ENCODE measurements around the gene ENTHD1. TPM values are rescaled to one million over a fixed set of nuclear protein-coding genes. Genes with fewer than 3 reads are reported as not detected.

ENTHD1 gene
- total RNA-seq (2022) (not detected in 2 replicates), Bru-seq, nascent RNA (not detected), BruChase-seq, experiment 1, labeled RNA remaining after a 6-hour chase (not detected), BruChase-seq, experiment 2, labeled RNA remaining after a 2-hour chase (not detected)
- long read RNA-seq, result 0 reads

- CTCF ChIA-PET, result no interaction called here
- Mint-ChIP-seq H3K9me3 (ENCODE audit: low read depth, unreplicated experiment) (no peaks in the 10 kb centered on the region), H3K27me3 (ENCODE audit: unreplicated experiment) (peaks cover 32% of the 10 kb centered on the region), H3K36me3 (ENCODE audit: insufficient read depth, unreplicated experiment) (no peaks in the 10 kb centered on the region), H3K27ac (ENCODE audit: unreplicated experiment) (no peak within 1 kb of the TSS), H3K4me1 (ENCODE audit: low read depth, unreplicated experiment) (no peaks in the 10 kb centered on the region), H3K4me3 (ENCODE audit: low read depth, unreplicated experiment) (no peak within 1 kb of the TSS)
- intact Hi-C loops (cut with micrococcal nuclease; ENCODE audit: unreplicated experiment), result no loop called here
- DNase-seq, result no peak
- no TSS peak for BruUV-seq (replicated peaks)
- no peak for TF ChIP-seq CTCF (IDR thresholded peaks at IDR 0.05; ENCODE audit: unreplicated experiment)
Measured at GRCh38 chr22:39893526-39893925, at the start of gene ENTHD1. Gene ENTHD1, minus strand, starts transcription at chr22:39893760. Its CDS starts 6,012 bp downstream, at chr22:39887748.

- H3K4me3 Mint-ChIP-seq (ENCODE audit: low read depth, unreplicated experiment), result no peak overlapping the region
- CTCF ChIA-PET, result no interaction called here
- intact Hi-C loops (cut with micrococcal nuclease; ENCODE audit: unreplicated experiment), result no loop called here
- no peaks in the 10 kb centered on the region for H3K9me3 Mint-ChIP-seq (ENCODE audit: low read depth, unreplicated experiment)
- no peak for TF ChIP-seq CTCF (IDR thresholded peaks at IDR 0.05; ENCODE audit: unreplicated experiment)
- no peak overlapping the region for H3K27ac Mint-ChIP-seq (ENCODE audit: unreplicated experiment)
- peaks cover 23% of the 10 kb centered on the region for H3K27me3 Mint-ChIP-seq (ENCODE audit: unreplicated experiment)
- H3K36me3 Mint-ChIP-seq (ENCODE audit: insufficient read depth, unreplicated experiment), result no peaks in the 10 kb centered on the region
- H3K4me1 Mint-ChIP-seq (ENCODE audit: low read depth, unreplicated experiment), result peaks cover 14% of the 10 kb centered on the region
- DNase-seq, result no peak
- no TSS peak for BruUV-seq (replicated peaks)
Measured at GRCh38 chr22:39943337-39943736, 49.8 kb upstream of the ENTHD1 start.

- H3K27ac Mint-ChIP-seq (ENCODE audit: unreplicated experiment), result no peak overlapping the region
- TF ChIP-seq CTCF (IDR thresholded peaks at IDR 0.05; ENCODE audit: unreplicated experiment), result no peak
- no peaks in the 10 kb centered on the region for H3K9me3 Mint-ChIP-seq (ENCODE audit: low read depth, unreplicated experiment)
- intact Hi-C loops (cut with micrococcal nuclease; ENCODE audit: unreplicated experiment), result no loop called here
- no peak overlapping the region for H3K4me3 Mint-ChIP-seq (ENCODE audit: low read depth, unreplicated experiment)
- BruUV-seq (replicated peaks), result no TSS peak
- no peaks in the 10 kb centered on the region for H3K36me3 Mint-ChIP-seq (ENCODE audit: insufficient read depth, unreplicated experiment)
- CTCF ChIA-PET, result no interaction called here
- no peak for DNase-seq
- peaks cover 12% of the 10 kb centered on the region for H3K4me1 Mint-ChIP-seq (ENCODE audit: low read depth, unreplicated experiment)
- peaks cover 28% of the 10 kb centered on the region for H3K27me3 Mint-ChIP-seq (ENCODE audit: unreplicated experiment)
Measured at GRCh38 chr22:39942439-39943230, 49.1 kb upstream of the ENTHD1 start.

- Mint-ChIP-seq H3K4me1 (ENCODE audit: low read depth, unreplicated experiment) (peaks cover 3% of the 10 kb centered on the region), H3K27me3 (ENCODE audit: unreplicated experiment) (peaks cover 38% of the 10 kb centered on the region), H3K4me3 (ENCODE audit: low read depth, unreplicated experiment) (no peak overlapping the region), H3K9me3 (ENCODE audit: low read depth, unreplicated experiment) (no peaks in the 10 kb centered on the region), H3K36me3 (ENCODE audit: insufficient read depth, unreplicated experiment) (no peaks in the 10 kb centered on the region), H3K27ac (ENCODE audit: unreplicated experiment) (no peak overlapping the region)
- TF ChIP-seq CTCF (IDR thresholded peaks at IDR 0.05; ENCODE audit: unreplicated experiment), result no peak
- BruUV-seq (replicated peaks), result no TSS peak
- intact Hi-C loops (cut with micrococcal nuclease; ENCODE audit: unreplicated experiment), result no loop called here
- CTCF ChIA-PET, result no interaction called here
- no peak for DNase-seq
Measured at GRCh38 chr22:39941601-39942000, 48.0 kb upstream of the ENTHD1 start.

All from Calu3 (cell line).